NCI-H2081 (cell line): ENCODE results near the gene DHRS12.
"Not testable (repeated sequence)": the region's sequence is repeated elsewhere in the genome, so short reads cannot be mapped to it uniquely, and the experiment has no call there.

Experiments used
- DNase-seq, 2 experiments: peaks; one replicate each; lab custom pipeline; 2025; lab: John Stamatoyannopoulos, UW

Gene DHRS12

GRCh38 chr13:51827254-51827653, 23.3 kb upstream of the DHRS12 start:
- DNase-seq: no peak

- DNase-seq: no peak
These were observed 22.6 kb upstream of the DHRS12 start for GRCh38 chr13:51826606-51827005.

- no peak for DNase-seq
These were observed 21.8 kb upstream of the DHRS12 start for GRCh38 chr13:51825681-51826254.

GRCh38 chr13:51825165-51825592, 21.2 kb upstream of the DHRS12 start:
- no peak for DNase-seq

- not testable (repeated sequence) for DNase-seq
These were observed 20.7 kb upstream of the DHRS12 start for GRCh38 chr13:51824712-51825111.

- no peak for DNase-seq
These were observed 19.9 kb upstream of the DHRS12 start for GRCh38 chr13:51823863-51824262.

GRCh38 chr13:51823359-51823758, 19.4 kb upstream of the DHRS12 start:
- DNase-seq: no peak

GRCh38 chr13:51822106-51822815, 18.3 kb upstream of the DHRS12 start:
- no peak for DNase-seq

GRCh38 chr13:51821606-51822005, 17.6 kb upstream of the DHRS12 start:
- DNase-seq: no peak

- no peak for DNase-seq
These were observed 16.1 kb upstream of the DHRS12 start for GRCh38 chr13:51820016-51820597.

GRCh38 chr13:51819544-51819943, 15.6 kb upstream of the DHRS12 start:
- DNase-seq: no peak

GRCh38 chr13:51818781-51819511, 15.0 kb upstream of the DHRS12 start:
- no peak for DNase-seq

- no peak for DNase-seq
These were observed 14.3 kb upstream of the DHRS12 start for GRCh38 chr13:51818276-51818675.

GRCh38 chr13:51817717-51818116, 13.8 kb upstream of the DHRS12 start:
- DNase-seq: no peak

- no peak for DNase-seq
These were observed 12.8 kb upstream of the DHRS12 start for GRCh38 chr13:51816604-51817249.

- DNase-seq: no peak
These were observed 11.9 kb upstream of the DHRS12 start for GRCh38 chr13:51815848-51816247.

- DNase-seq: peak; percentile 58
These were observed 11.1 kb upstream of the DHRS12 start for GRCh38 chr13:51814825-51815650.

- no peak for DNase-seq
These were observed 10.1 kb upstream of the DHRS12 start for GRCh38 chr13:51814071-51814470.

GRCh38 chr13:51811920-51812451, 8.0 kb upstream of the DHRS12 start:
- no peak for DNase-seq

GRCh38 chr13:51811046-51811445, 7.1 kb upstream of the DHRS12 start:
- DNase-seq: no peak

GRCh38 chr13:51808811-51809210, 4.8 kb upstream of the DHRS12 start:
- no peak for DNase-seq
